Skeletal muscle cell (primary cell): ENCODE data around the gene FCN1.
"Not testable (repeated sequence)": the region's sequence is repeated elsewhere in the genome, so short reads cannot be mapped to it uniquely, and the experiment has no call there.

ENCODE experiments used
- DNase-seq: peaks from one replicate; pipeline ENCODE4 v3.0.0-alpha.2; 2010; ENCODE audit warnings: low read depth
- H3K4me3 ChIP-seq: 2 replicates; pipeline ENCODE4 v1.5.1; 2011; ENCODE audit warnings: low read depth, mild to moderate bottlenecking, control low read depth, low read length, moderate library complexity

Gene FCN1

GRCh38 chr9:134917431-134918373 is at the start of gene FCN1:
Gene FCN1 (minus strand): TSS chr9:134917912. CDS start chr9:134917871, 41 bp downstream.
- DNase-seq: no peak
- H3K4me3 ChIP-seq: no peak within 1 kb of the TSS

DNA sequence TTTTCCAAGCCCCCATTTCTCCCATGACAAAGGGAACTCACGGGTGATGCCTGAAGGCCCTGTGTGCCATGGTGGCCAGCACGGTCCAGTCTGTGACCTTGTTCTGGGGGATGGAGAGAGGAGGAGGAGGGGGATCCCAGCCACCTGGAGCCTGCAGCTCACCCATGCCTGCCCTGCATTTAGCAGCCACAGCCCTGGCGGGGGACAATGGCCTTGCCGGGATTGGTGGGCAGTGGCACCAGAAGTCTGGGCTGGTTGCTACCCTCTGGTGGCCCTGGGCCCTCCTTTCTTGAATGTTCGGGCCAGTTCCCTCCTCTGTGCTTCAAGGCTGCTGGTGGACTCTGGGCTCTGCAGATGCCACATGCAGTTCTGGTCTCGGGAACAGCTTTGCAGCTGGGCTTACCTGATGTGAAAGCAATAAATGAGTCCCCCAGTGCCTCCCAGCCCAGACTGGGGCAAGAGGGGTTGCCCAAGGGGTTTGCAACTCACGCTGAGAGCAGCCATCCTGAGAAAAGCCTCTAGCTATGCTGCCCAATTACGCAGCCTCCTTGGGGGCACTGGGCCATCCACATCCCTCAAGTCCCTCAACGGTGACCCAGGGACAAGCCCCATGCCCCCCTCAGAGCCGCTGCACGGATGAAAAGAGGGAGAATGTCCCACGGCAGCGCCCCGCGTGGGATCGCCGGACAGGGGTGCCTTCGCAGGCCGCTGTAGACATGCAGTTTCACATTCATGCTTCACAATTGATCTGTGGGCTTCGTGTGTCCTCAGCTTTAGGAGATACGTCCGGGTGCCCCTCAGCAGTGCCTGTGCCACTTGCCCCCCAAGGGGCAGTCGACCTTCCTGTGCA is 49.2 kb upstream of the FCN1 start:
- no peak for DNase-seq
- H3K4me3 ChIP-seq: no peak overlapping the region

- DNase-seq: no peak
- H3K4me3 ChIP-seq: no peak overlapping the region
Measured at GRCh38 chr9:134966270-134966669, 48.6 kb upstream of the FCN1 start.

DNA sequence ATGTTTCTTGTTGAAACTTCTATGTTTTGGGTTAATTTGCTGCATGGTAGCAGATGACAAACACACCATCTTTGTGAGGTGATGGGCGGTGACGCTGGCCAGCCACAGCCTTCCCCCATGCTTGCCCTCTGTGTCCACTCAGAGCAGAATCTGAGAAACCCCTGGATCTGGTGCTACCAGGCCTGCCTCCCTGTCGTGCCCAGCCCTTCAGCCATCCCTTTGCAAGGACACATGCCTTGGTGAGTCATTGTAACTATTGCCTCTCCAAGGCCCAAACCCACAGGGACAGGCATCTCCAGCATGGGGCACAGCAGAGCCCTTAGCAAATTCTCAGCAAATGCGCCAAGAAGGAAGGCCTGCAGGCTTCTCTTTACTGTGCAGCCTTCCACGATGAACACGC is 48.1 kb upstream of the FCN1 start:
- no peak for DNase-seq
- H3K4me3 ChIP-seq: no peak overlapping the region

DNA sequence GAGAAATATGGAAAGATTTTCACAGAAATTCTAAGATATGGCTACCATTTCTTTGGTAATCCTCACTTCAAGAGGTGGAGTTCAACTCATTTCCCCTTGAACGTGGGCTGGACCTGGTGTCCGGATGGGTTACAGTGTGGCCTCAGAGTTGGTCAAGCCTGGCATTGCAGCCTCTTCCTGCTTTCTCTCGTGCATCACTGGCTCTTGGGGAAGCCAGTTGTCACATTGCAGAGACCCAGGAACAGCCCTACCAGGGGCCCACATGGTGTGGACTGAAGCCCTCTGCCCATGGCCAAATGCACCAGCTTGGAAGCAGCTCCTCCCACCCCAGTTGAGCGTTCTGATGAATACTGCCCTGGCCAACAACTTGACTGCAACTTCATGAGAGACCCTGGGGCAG is 47.7 kb upstream of the FCN1 start:
- H3K4me3 ChIP-seq: no peak overlapping the region
- no peak for DNase-seq

- DNase-seq: no peak
Measured at GRCh38 chr9:134964271-134965055, 46.8 kb upstream of the FCN1 start.

DNA sequence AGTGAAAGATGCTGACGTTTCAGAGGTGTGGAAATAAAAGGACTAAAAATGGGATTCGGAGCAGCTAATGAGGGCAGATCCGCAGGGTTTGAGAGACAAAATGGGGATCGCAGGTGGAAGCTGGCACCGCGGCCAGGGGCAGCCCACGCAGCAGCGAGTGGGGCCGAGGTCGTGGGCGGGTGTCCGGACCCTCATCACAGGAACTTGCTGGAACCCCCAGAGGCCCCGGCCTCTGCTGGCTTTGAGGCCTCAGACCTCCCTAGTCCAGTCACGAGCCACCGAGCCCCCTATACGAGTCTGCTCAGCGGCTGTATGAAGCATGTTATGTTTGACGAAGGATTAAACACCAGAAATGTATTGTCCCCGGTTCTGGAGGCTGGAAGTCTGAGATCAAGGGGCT is 45.8 kb upstream of the FCN1 start:
- DNase-seq: no peak
- no peak overlapping the region for H3K4me3 ChIP-seq

More at GRCh38 chr9:134964271-134965055, 46.8 kb upstream of the FCN1 start:
- H3K4me3 ChIP-seq: no peak overlapping the region

- DNase-seq: no peak
- H3K4me3 ChIP-seq: no peak overlapping the region
Measured at GRCh38 chr9:134962973-134963364, 45.3 kb upstream of the FCN1 start.

DNA sequence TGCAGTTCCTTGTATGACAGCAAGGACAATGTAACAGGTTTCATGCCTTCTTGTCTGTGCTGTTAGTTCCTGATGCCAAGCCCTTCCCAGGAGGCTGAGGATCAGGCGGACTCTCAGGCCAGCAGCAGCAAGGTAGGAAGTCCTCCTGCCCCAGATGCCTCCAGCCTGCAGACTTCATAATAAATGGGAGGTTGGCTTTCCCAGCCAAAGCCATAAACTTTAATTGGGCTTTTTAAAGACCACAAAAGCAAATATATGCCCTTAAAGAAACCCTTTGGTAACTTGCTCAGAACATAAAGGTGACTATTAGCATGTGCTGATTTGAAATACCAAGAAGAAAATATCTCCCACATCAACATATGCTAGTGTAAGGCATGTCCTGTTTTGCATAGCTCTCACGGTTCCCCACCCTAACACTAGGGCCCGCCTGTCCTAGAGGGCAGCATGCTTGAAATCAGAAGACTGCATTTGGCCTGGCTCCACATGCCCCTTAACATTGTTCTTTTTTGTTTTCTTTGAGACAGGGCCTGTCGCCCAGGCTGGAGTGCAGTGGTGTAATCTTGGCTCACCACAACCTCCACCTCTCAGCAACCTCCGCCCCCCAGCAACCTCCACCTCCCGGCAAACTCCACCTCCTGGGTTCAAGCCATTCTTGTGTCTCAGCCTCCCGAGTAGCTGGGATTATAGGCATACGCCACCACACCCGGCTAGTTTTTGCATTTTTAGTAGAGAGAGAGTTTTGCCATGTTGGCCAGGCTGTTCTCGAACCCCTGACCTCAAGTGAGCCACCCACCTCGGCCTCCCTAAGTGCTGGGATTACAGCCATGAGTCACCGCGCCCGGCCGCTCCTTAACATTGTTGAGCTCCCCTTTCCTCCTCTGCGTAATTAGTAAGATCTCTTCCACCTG is 44.6 kb upstream of the FCN1 start:
- DNase-seq: no peak
- no peak overlapping the region for H3K4me3 ChIP-seq

DNA sequence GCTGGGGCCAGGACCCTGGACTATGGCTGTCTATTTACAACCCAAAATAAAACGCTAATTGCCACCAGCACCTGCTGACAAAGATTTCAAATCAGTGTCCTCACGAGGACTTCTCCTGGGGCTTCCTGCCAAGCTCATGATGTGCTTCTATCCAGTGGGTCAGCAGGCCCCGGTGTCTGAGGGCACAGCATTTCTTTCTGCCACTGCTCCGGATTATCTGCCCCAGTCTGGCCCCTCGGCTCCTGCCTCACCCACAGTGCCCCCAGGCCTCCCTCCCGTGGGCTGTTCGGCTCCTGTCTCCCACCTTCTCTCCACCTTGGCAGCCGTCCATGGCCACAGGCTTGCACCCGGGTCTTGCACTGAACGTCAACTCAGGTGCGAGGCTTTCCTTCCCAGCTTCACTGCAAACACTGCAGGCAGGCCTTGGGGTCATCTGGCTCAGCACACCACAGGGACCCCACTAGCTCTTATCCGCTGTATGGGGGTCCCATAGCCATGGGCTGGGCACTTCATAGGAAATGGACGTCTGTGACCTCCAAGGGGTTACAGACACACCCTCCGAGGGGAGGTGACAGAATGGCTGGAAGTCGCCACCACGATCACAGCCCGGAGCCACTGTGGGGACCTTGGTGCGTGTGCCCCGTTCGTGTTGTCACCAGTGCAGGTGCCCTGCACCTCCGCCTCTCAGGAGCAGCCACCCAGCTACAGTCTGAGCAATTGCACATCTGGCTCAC is 43.8 kb upstream of the FCN1 start:
- DNase-seq: no peak

DNA sequence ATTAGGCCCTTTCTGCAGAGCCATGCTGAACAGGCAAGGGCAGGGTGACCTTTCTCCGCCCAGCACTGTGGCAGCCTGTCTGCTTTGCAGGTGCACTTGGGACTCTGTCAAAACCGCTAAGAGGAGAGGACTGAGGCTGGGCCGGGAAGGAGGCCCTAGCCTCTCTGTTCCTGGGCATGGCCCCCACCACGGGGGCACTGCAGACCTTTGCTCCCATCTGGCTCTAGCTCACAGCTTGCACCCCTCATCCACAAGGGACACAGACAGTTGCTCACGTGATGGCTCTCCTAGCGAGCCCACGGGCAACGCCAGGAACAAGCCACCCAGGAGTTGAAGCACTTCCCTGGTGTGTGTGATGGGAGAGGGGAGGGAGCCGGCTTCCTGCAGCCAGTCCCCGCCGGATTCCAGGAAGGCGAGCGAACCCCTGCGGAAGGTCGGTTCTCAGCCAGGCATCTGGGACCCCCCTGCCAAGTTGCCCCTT is 43.0 kb upstream of the FCN1 start:
- DNase-seq: no peak
- no peak overlapping the region for H3K4me3 ChIP-seq

More for the DNA sequence above, 43.8 kb upstream of the FCN1 start:
- no peak overlapping the region for H3K4me3 ChIP-seq

DNA sequence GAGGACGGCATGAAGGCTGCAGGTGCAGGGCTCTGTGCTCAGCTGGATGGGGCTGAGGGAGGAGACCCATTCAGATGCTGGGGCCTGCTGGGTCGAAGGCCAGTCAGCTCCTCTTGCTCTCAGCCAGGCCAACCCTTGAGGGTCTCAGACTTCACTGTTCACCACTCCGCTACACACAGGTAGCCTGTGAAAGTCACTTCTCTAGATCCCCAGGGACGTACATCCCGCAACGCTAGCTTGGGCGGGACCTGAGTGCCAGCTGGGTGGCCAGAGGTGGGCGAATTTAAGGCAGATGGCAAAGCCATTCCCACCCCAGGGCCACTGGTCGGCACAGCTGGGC is 42.2 kb upstream of the FCN1 start:
- no peak overlapping the region for H3K4me3 ChIP-seq
- DNase-seq: no peak

- no peak for DNase-seq
- H3K4me3 ChIP-seq: no peak overlapping the region
Measured at GRCh38 chr9:134959126-134959970, 41.6 kb upstream of the FCN1 start.

DNA sequence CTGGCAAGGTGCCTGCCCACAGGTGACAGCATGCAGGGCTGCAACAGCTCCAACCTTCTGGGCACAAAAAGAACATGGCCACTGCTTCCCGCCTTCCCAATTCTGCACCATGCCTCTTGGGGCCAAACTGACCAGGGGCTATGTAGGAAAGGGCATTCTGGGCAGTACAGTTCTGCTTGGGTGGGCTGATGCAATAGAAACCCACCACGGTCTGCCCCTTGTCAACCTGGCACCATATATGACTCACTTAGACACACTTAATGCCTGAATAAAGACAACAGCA is 40.2 kb upstream of the FCN1 start:
- H3K4me3 ChIP-seq: no peak overlapping the region
- DNase-seq: no peak

DNA sequence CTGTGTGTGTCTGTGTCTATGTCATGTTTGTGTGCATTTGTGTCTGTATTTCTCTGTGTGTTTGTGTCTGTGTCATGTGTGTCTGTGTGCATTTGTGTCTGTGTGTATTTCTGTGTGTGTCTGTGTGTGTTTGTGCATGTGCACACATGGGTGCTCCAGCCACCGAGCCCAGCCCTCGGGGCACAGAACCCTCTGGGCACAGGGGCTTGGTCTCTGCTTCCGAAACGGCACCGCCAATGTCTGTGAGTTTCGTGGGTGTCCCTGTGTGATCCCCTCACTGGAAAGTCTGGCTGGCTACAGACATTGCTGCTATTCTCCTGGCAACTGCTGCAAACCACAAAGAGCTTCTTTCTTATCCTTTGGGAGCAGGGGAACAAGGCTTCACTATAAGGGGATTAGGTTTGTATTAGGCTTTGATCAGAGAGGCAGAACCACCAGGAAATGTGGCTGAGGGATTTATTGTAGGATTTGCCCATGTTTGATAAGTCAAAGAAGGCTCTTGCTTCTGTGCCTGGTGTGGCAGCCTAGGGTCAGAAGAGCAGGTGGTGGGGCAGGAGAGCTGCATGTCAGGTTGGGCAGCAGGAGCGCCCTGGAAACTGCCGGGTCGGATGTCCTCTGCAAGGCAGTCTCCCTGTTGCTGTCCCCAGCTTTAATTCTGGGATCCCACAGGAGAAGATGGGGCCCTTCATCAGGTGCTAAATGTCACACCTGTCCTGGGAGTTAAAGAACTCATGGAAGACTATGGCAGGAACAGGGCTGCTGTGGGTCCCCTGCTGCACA is 39.6 kb upstream of the FCN1 start:
- no peak overlapping the region for H3K4me3 ChIP-seq
- DNase-seq: no peak

GRCh38 chr9:134956387-134956786 is 38.7 kb upstream of the FCN1 start:
- H3K4me3 ChIP-seq, DNase-seq: not testable (repeated sequence)

GRCh38 chr9:134955801-134956200 is 38.1 kb upstream of the FCN1 start:
- no peak for DNase-seq
- no peak overlapping the region for H3K4me3 ChIP-seq
